Measurements from ENCODE around the gene ZNF41.

ZNF41 gene

GRCh38 chrX:47420962-47421361 lies 62.1 kb downstream of the ZNF41 start:
- FAIRE-seq (no peak), DNase-seq (ENCODE audit: extremely low spot score, insufficient read length, low read depth) (no peak)

- no peak for DNase-seq (ENCODE audit: extremely low spot score, insufficient read length, low read depth)
- no peak for FAIRE-seq
These were observed 62.8 kb downstream of the ZNF41 start for GRCh38 chrX:47420265-47420664.

GRCh38 chrX:47413179-47413594 lies 69.8 kb downstream of the ZNF41 start:
- DNase-seq (ENCODE audit: extremely low spot score, insufficient read length, low read depth) (no peak), FAIRE-seq (no peak)
